ENCODE data around the gene USP50. TPM values are rescaled to one million over a fixed set of nuclear protein-coding genes. Genes with fewer than 3 reads are reported as not detected.

The USP50 gene
- total and polyA plus RNA-seq, 2 donors, result 0.33 TPM; not detected in 1

Other genes with a start within 250 kb of the USP50 start
- gene GABPB1, start 191.5 kb downstream of the USP50 start, total RNA-seq, result 49.5 TPM
- gene GABPB1, start 191.5 kb downstream of the USP50 start, polyA plus RNA-seq, result 26.5 TPM
- 37.4 TPM for gene USP8, start 122.3 kb downstream of the USP50 start, total RNA-seq
- gene USP8, start 122.3 kb downstream of the USP50 start, polyA plus RNA-seq, result 29.9 TPM
- 31.9 TPM for gene TRPM7, start 140.1 kb upstream of the USP50 start, total RNA-seq
- 15.6 TPM for gene TRPM7, start 140.1 kb upstream of the USP50 start, polyA plus RNA-seq
- gene SPPL2A, start 219.0 kb upstream of the USP50 start, total RNA-seq, result 55.6 TPM
- gene SPPL2A, start 219.0 kb upstream of the USP50 start, polyA plus RNA-seq, result 50.7 TPM